ENCODE data around the gene ELAVL4. TPM values are rescaled to one million over a fixed set of nuclear protein-coding genes. Genes with fewer than 3 reads are reported as not detected.

The ELAVL4 gene
- total and polyA plus RNA-seq, 2 of the 8 experiments (the other 6 are each of a cell fraction or from before 2014, with no cell fraction given) = 0.21 to 0.89 TPM

GRCh38 chr1:50231209-50231608, 122.5 kb downstream of the ELAVL4 start:
- no peaks in the 10 kb centered on the region for H3K4me1 ChIP-seq (replicated peaks in 1 of 4; ENCODE audit: control insufficient read depth in 3 of 4, insufficient read depth in 4 of 4, low read length in 3 of 4)
- peaks cover 38 to 51% of the 10 kb centered on the region in 2 experiments; a peak in 3 of 4 replicates for H3K9me3 ChIP-seq (ENCODE audit: insufficient read depth in 2 of 2, low read depth in 1 of 2, low read length in 1 of 2)
- CTCF ChIA-PET (ENCODE audit: partially characterized antibody) = no interaction called here
- H3K36me3 ChIP-seq (ENCODE audit: control insufficient read depth in 2 of 4, insufficient read depth in 4 of 4, low read length in 3 of 4) = no peaks in the 10 kb centered on the region
- FAIRE-seq (no peak), DNase-seq (ENCODE audit: low read depth in 1 of 2, low spot score in 2 of 2) (no peak)
- H2BK20ac ChIP-seq (ENCODE audit: low read length) = no peak overlapping the region
- H3K4me2 ChIP-seq (ENCODE audit: insufficient read depth in 1 of 2, low read depth in 2 of 2, low read length in 2 of 2) = no peak overlapping the region
- H3K9ac ChIP-seq (replicated peaks in 1 of 4; ENCODE audit: extremely low read depth in 1 of 4, low read depth in 3 of 4, low read length in 3 of 4) = no peak overlapping the region
- H3K27ac ChIP-seq (ENCODE audit: low read depth, low read length) = no peak overlapping the region
- no peak overlapping the region for H3K18ac ChIP-seq (ENCODE audit: extremely low read depth, low read length)
- 90% methylated on average over 5 of the region's 5 CpGs; no CpG with 5 or more reads in 1 of the 2 experiments for WGBS, 2 experiments (ENCODE audit: extremely low coverage in 1 of 2, insufficient coverage in 1 of 2, insufficient read length in 1 of 2, insufficient replicate concordance in 2 of 2, low coverage in 1 of 2, low lambda C conversion rate in 2 of 2, missing lambda C conversion rate in 1 of 2)
- H3K4ac ChIP-seq (replicated peaks; ENCODE audit: insufficient read length, low read depth, low read length) = no peak overlapping the region
- no peak overlapping the region for H3K56ac ChIP-seq (replicated peaks; ENCODE audit: insufficient read length, low read depth, low read length)
- no peak overlapping the region for H4K8ac ChIP-seq (ENCODE audit: extremely low read depth, insufficient read depth, low read length)
- no peak overlapping the region for H2AK5ac ChIP-seq (ENCODE audit: low read depth, low read length)
- H3K23me2 ChIP-seq (ENCODE audit: low read depth, low read length) = no peaks in the 10 kb centered on the region
- no peak overlapping the region for H4K91ac ChIP-seq (replicated peaks; ENCODE audit: insufficient read length, low read length)
- H3K4me3 ChIP-seq (ENCODE audit: extremely low read depth in 1 of 4, insufficient read depth in 2 of 4, low read depth in 3 of 4, low read length in 4 of 4) = no peak overlapping the region
- H3K23ac ChIP-seq (ENCODE audit: insufficient read length) = no peak overlapping the region
- H2BK12ac ChIP-seq (ENCODE audit: low read depth, low read length) = no peak overlapping the region
- H3K27me3 ChIP-seq (replicated peaks in 1 of 4; ENCODE audit: control insufficient read depth in 3 of 4, extremely low read depth in 1 of 4, insufficient read depth in 3 of 4, low read length in 3 of 4) = no peaks in the 10 kb centered on the region
- H2BK5ac ChIP-seq (ENCODE audit: low read depth, low read length) = no peak overlapping the region
- no peaks in the 10 kb centered on the region for H4K20me1 ChIP-seq (replicated peaks in 1 of 2; ENCODE audit: control insufficient read depth in 1 of 2, insufficient read depth in 2 of 2, low read length in 2 of 2)
- no peak overlapping the region for H2BK15ac ChIP-seq (ENCODE audit: low read length)
- H2BK120ac ChIP-seq (replicated peaks; ENCODE audit: low read depth, low read length) = no peak overlapping the region
- H3K14ac ChIP-seq (ENCODE audit: insufficient read length) = no peak overlapping the region
- H3K79me1 ChIP-seq (ENCODE audit: low read depth, low read length) = no peaks in the 10 kb centered on the region
- H4K5ac ChIP-seq (ENCODE audit: insufficient read length, low read depth, low read length) = no peak overlapping the region
- H2AFZ ChIP-seq (ENCODE audit: low read length) = no peak overlapping the region
- POLR2A ChIA-PET (ENCODE audit: partially characterized antibody) = no interaction called here
- no peaks in the 10 kb centered on the region for H3K79me2 ChIP-seq (ENCODE audit: control insufficient read depth in 1 of 2, insufficient read depth in 2 of 2, low read length in 2 of 2)
- TF ChIP-seq BACH1 (IDR thresholded peaks at IDR 0.05; ENCODE audit: low read length) (no peak), CEBPB (IDR thresholded peaks at IDR 0.05; ENCODE audit: low read depth, low read length) (no peak), TAF1 (IDR thresholded peaks at IDR 0.05; ENCODE audit: low read depth, low read length) (no peak), POLR2A (IDR thresholded peaks at IDR 0.05; ENCODE audit: control extremely low read depth in 1 of 2, low read depth in 2 of 2, low read length in 2 of 2) (no peak), NANOG (IDR thresholded peaks at IDR 0.05; ENCODE audit: insufficient read depth, low read depth, low read length, poor library complexity, severe bottlenecking) (no peak), HDAC2 (IDR thresholded peaks at IDR 0.05; ENCODE audit: borderline replicate concordance in 1 of 2, low read depth in 2 of 2, low read length in 2 of 2) (no peak), USF2 (IDR thresholded peaks at IDR 0.05; ENCODE audit: low read length) (no peak), GTF2F1 (IDR thresholded peaks at IDR 0.05; ENCODE audit: borderline replicate concordance, low read depth, low read length) (no peak), ASH2L (IDR thresholded peaks at IDR 0.05; ENCODE audit: low read length) (no peak), ZNF274 (IDR thresholded peaks at IDR 0.05; ENCODE audit: borderline replicate concordance, extremely low read depth, low read length) (no peak), SP1 (IDR thresholded peaks at IDR 0.05; ENCODE audit: low read depth, low read length) (no peak), RFX5 (IDR thresholded peaks at IDR 0.05; ENCODE audit: borderline replicate concordance, low read depth, low read length) (no peak), POLR2AphosphoS5 (IDR thresholded peaks at IDR 0.05; ENCODE audit: low read depth, low read length) (no peak), TBP (IDR thresholded peaks at IDR 0.05; ENCODE audit: low read depth, low read length) (no peak), EZH2 (IDR thresholded peaks at IDR 0.05; ENCODE audit: low read depth, low read length, severe bottlenecking) (no peak)
